ENCODE data around the gene FDX2.

FDX2 gene

GRCh38 chr19:10299545-10300458 lies 16.0 kb downstream of the FDX2 start:
- DNase-seq (ENCODE audit: low spot score): no peak

- peak; percentile 68 for DNase-seq (ENCODE audit: low spot score)
These were observed 19.8 kb downstream of the FDX2 start for GRCh38 chr19:10295847-10296591.

GRCh38 chr19:10295305-10295846 lies 20.4 kb downstream of the FDX2 start:
- DNase-seq (ENCODE audit: low spot score): peak; percentile 67

GRCh38 chr19:10294368-10294697 lies 21.5 kb downstream of the FDX2 start:
- no peak for DNase-seq (ENCODE audit: low spot score)

GRCh38 chr19:10293637-10294367 lies 22.0 kb downstream of the FDX2 start:
- no peak for DNase-seq (ENCODE audit: low spot score)

- DNase-seq (ENCODE audit: low spot score): no peak
These were observed 22.8 kb downstream of the FDX2 start for GRCh38 chr19:10292789-10293636.

GRCh38 chr19:10292206-10292788 lies 23.5 kb downstream of the FDX2 start:
- DNase-seq (ENCODE audit: low spot score): peak; percentile 88

GRCh38 chr19:10291554-10292205 lies 24.1 kb downstream of the FDX2 start:
- no peak for DNase-seq (ENCODE audit: low spot score)

GRCh38 chr19:10290876-10291553 lies 24.8 kb downstream of the FDX2 start:
- DNase-seq (ENCODE audit: low spot score): peak; percentile 55

- DNase-seq (ENCODE audit: low spot score): no peak
These were observed 25.4 kb downstream of the FDX2 start for GRCh38 chr19:10290357-10290875.

GRCh38 chr19:10289836-10290356 lies 25.9 kb downstream of the FDX2 start, which contains the start of gene ICAM5:
TSS of gene ICAM5 (plus strand) at chr19:10289952. CDS start at chr19:10290044, 92 bp downstream.
- DNase-seq (ENCODE audit: low spot score): no peak

- peak; percentile 60 for DNase-seq (ENCODE audit: low spot score)
These were observed 26.5 kb downstream of the FDX2 start for GRCh38 chr19:10289167-10289835.

GRCh38 chr19:10288662-10289166 lies 27.1 kb downstream of the FDX2 start:
- DNase-seq (ENCODE audit: low spot score): peak; percentile 84

- DNase-seq (ENCODE audit: low spot score): peak; percentile 50
These were observed 28.7 kb downstream of the FDX2 start, which contains the start of gene ICAM4 for GRCh38 chr19:10286803-10287737. TSS of gene ICAM4 (plus strand) at chr19:10286955. CDS start at chr19:10287013, 58 bp downstream.

- no peak for DNase-seq (ENCODE audit: low spot score)
These were observed 30.4 kb downstream of the FDX2 start for GRCh38 chr19:10285393-10285792.

- no peak for DNase-seq (ENCODE audit: low spot score)
These were observed 30.9 kb downstream of the FDX2 start for GRCh38 chr19:10284960-10285278.
